Mesenchymal stem cell (in vitro differentiated cells and primary cell): ENCODE results near the gene MCOLN2.

Experiments
- DNase-seq: peaks from one replicate; pipeline ENCODE4 v3.0.0-alpha.2; 2013
- H2AFZ ChIP-seq: one replicate; pipeline ENCODE4 v1.6.1; 2013; ENCODE audit warnings: low read depth, mild to moderate bottlenecking, control low read depth, inconsistent platforms, low read length, moderate library complexity
- H2AK5ac ChIP-seq: 2 replicates; pipeline ENCODE4 v1.6.1; 2013; ENCODE audit warnings: low read length, moderate library complexity, mild to moderate bottlenecking, inconsistent platforms; ENCODE audit not compliant: severe bottlenecking
- H2BK120ac ChIP-seq: one replicate; pipeline ENCODE4 v1.6.1; 2013; ENCODE audit warnings: low read depth, mild to moderate bottlenecking, inconsistent platforms, low read length, moderate library complexity
- H2BK12ac ChIP-seq, 2 experiments: one replicate each; pipeline ENCODE4 v1.6.1; 2013; ENCODE audit warnings: inconsistent platforms in 2 of 2, low read length in 2 of 2, mild to moderate bottlenecking in 2 of 2, moderate library complexity in 2 of 2, control low read depth in 1 of 2
- H2BK15ac ChIP-seq: one replicate; pipeline ENCODE4 v1.6.1; 2013; ENCODE audit warnings: mild to moderate bottlenecking, low read depth, inconsistent platforms; ENCODE audit not compliant: poor library complexity, severe bottlenecking
- H2BK5ac ChIP-seq: 2 replicates; pipeline ENCODE4 v1.6.1; 2013; ENCODE audit warnings: low read depth, mild to moderate bottlenecking, low read length, control low read depth, inconsistent platforms; ENCODE audit not compliant: poor library complexity, severe bottlenecking
- H3K14ac ChIP-seq, 2 experiments: one replicate each; pipeline ENCODE4 v1.6.1; 2013; ENCODE audit warnings: inconsistent platforms in 2 of 2, low read length in 2 of 2, control low read depth in 1 of 2, mild to moderate bottlenecking in 1 of 2, moderate library complexity in 1 of 2
- H3K18ac ChIP-seq, 2 experiments: one replicate each; pipeline ENCODE4 v1.6.1; 2013; ENCODE audit warnings: inconsistent platforms in 2 of 2, low read length in 2 of 2, control low read depth in 1 of 2, low read depth in 1 of 2, mild to moderate bottlenecking in 1 of 2
- H3K23ac ChIP-seq, 2 experiments: one replicate each; pipeline ENCODE4 v1.6.1; 2013; ENCODE audit warnings: inconsistent platforms in 2 of 2, low read length in 2 of 2, mild to moderate bottlenecking in 2 of 2, moderate library complexity in 2 of 2, control low read depth in 1 of 2
- H3K27ac ChIP-seq: 2 replicates; pipeline ENCODE4 v1.5.1; 2013; ENCODE audit warnings: mild to moderate bottlenecking, moderate library complexity, low read length, control low read depth, inconsistent platforms; ENCODE audit not compliant: poor library complexity, severe bottlenecking
- H3K27me3 ChIP-seq, 2 experiments: 2 replicates each; pipeline versions ENCODE4 v1.6.1 to v1.7.0; 2013; ENCODE audit warnings: low read length in 2 of 2, mild to moderate bottlenecking in 2 of 2, moderate library complexity in 2 of 2, control low read depth in 1 of 2, inconsistent platforms in 1 of 2; ENCODE audit not compliant: control insufficient read depth in 1 of 2, insufficient read depth in 1 of 2
- H3K36me3 ChIP-seq, 2 experiments: 2 replicates each; pipeline versions ENCODE4 v1.6.1 to v1.7.0; 2013; ENCODE audit warnings: low read length in 2 of 2, control low read depth in 1 of 2, inconsistent platforms in 1 of 2, low read depth in 1 of 2, mild to moderate bottlenecking in 1 of 2; ENCODE audit not compliant: insufficient read depth in 2 of 2, control insufficient read depth in 1 of 2
- H3K4ac ChIP-seq, 2 experiments: one replicate each; pipeline ENCODE4 v1.6.1; 2013; ENCODE audit warnings: inconsistent platforms in 2 of 2, low read length in 2 of 2, mild to moderate bottlenecking in 2 of 2, moderate library complexity in 2 of 2, control low read depth in 1 of 2, low read depth in 1 of 2
- H3K4me1 ChIP-seq: 2 replicates; pipeline ENCODE4 v1.6.1; 2013; ENCODE audit warnings: low read depth, low read length, control low read depth; ENCODE audit not compliant: control insufficient read depth, insufficient read depth
- H3K4me2 ChIP-seq: 2 replicates; pipeline ENCODE4 v1.6.1; 2013; ENCODE audit warnings: low read length, mild to moderate bottlenecking, inconsistent platforms; ENCODE audit not compliant: poor library complexity, severe bottlenecking
- H3K4me3 ChIP-seq, 2 experiments: 2 replicates each; pipeline versions ENCODE4 v1.5.1 to v1.7.0; 2013; ENCODE audit warnings: low read length in 2 of 2, mild to moderate bottlenecking in 2 of 2, control low read depth in 1 of 2, low read depth in 1 of 2; ENCODE audit not compliant: insufficient read depth in 1 of 2
- H3K79me1 ChIP-seq: replicated peaks from 2 replicates; pipeline ENCODE4 v1.6.1; 2013; ENCODE audit warnings: mild to moderate bottlenecking, control low read depth, low read length, inconsistent platforms; ENCODE audit not compliant: poor library complexity, severe bottlenecking
- H3K9ac ChIP-seq: 2 replicates; pipeline ENCODE4 v1.7.0; 2013; ENCODE audit warnings: mild to moderate bottlenecking, low read length, moderate library complexity
- H3K9me3 ChIP-seq: 2 replicates; pipeline ENCODE4 v1.7.0; 2013; ENCODE audit warnings: mild to moderate bottlenecking, low read length; ENCODE audit not compliant: control insufficient read depth
- H4K8ac ChIP-seq: one replicate; pipeline ENCODE4 v1.6.1; 2013; ENCODE audit warnings: inconsistent platforms, mild to moderate bottlenecking, low read length, moderate library complexity
- H4K91ac ChIP-seq: one replicate; pipeline ENCODE4 v1.6.1; 2013; ENCODE audit warnings: mild to moderate bottlenecking, low read length, inconsistent platforms
- WGBS: methylation state at CpG from one replicate; pipeline ENCODE4 v1.1.7; 2013; ENCODE audit warnings: mixed read lengths; 5-methylcytosine and 5-hydroxymethylcytosine counted together

The MCOLN2 gene

GRCh38 chr1:84968101-84968500 lies 28.8 kb downstream of the MCOLN2 start:
- Histone ChIP-seq H3K23ac (no peak overlapping the region), H2BK12ac (no peak overlapping the region), H2BK15ac (no peak overlapping the region), H3K27ac (no peak overlapping the region), H4K8ac (no peak overlapping the region), H3K14ac (no peak overlapping the region), H3K9ac (no peak overlapping the region), H3K9me3 (no peaks in the 10 kb centered on the region), H4K91ac (no peak overlapping the region), H3K4ac (no peak overlapping the region), H2BK120ac (no peak overlapping the region), H3K4me1 (no peaks in the 10 kb centered on the region), H3K4me3 (no peak overlapping the region), H3K36me3 (no peaks in the 10 kb centered on the region), H3K4me2 (no peak overlapping the region), H3K27me3 (no peaks in the 10 kb centered on the region), H3K18ac (no peak overlapping the region), H3K79me1 (no peaks in the 10 kb centered on the region), H2AFZ (no peak overlapping the region), H2BK5ac (no peak overlapping the region), H2AK5ac (no peak overlapping the region)
- no peak for DNase-seq
- WGBS = no CpG with 5 or more reads among the region's 1 CpG

- H3K9me3 ChIP-seq = no peaks in the 10 kb centered on the region
- no peak overlapping the region for H2AK5ac ChIP-seq
- H4K91ac ChIP-seq = no peak overlapping the region
- no peak overlapping the region for H2BK5ac ChIP-seq
- no peak overlapping the region for H3K4me2 ChIP-seq
- H3K27me3 ChIP-seq = no peaks in the 10 kb centered on the region
- no peak overlapping the region for H2BK15ac ChIP-seq
- H3K36me3 ChIP-seq = no peaks in the 10 kb centered on the region
- no peak overlapping the region for H2BK120ac ChIP-seq
- H3K4me1 ChIP-seq = no peaks in the 10 kb centered on the region
- H3K79me1 ChIP-seq = no peaks in the 10 kb centered on the region
- H3K4ac ChIP-seq = no peak overlapping the region
- H3K27ac ChIP-seq = no peak overlapping the region
- no peak overlapping the region for H3K4me3 ChIP-seq
- H3K9ac ChIP-seq = no peak overlapping the region
- 65% methylated on average over 1 of the region's 1 CpG for WGBS
- no peak overlapping the region for H2AFZ ChIP-seq
- no peak overlapping the region for H3K14ac ChIP-seq
- H3K23ac ChIP-seq = no peak overlapping the region
- H3K18ac ChIP-seq = no peak overlapping the region
- H2BK12ac ChIP-seq = no peak overlapping the region
- no peak for DNase-seq
- H4K8ac ChIP-seq = no peak overlapping the region
These were observed 29.2 kb downstream of the MCOLN2 start for GRCh38 chr1:84967666-84968065.

DNA sequence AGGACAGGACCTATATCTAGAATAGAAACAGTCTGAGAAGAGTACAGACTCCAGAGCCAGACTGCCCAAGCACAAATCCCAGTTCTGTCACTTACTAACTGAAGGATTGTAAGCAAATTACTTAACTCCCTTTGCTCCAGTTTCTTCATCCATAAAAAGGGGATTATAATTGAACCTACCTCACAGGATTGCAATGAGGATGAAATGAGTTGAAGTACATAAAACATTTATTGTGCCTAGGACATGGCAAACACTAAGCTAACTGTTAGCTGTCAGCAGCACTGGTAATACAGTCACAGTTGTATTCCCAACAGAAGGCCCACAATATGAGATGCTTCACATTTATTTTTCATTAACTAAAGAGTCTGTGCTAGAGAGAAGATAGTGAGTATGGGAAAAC lies 33.9 kb downstream of the MCOLN2 start:
- Histone ChIP-seq H3K79me1 (no peaks in the 10 kb centered on the region), H3K9me3 (no peaks in the 10 kb centered on the region), H3K23ac (no peak overlapping the region), H4K8ac (no peak overlapping the region), H3K14ac (no peak overlapping the region), H3K4me3 (no peak overlapping the region), H3K36me3 (no peaks in the 10 kb centered on the region), H3K4ac (no peak overlapping the region), H2BK120ac (no peak overlapping the region), H3K9ac (no peak overlapping the region), H3K4me2 (no peak overlapping the region), H2BK12ac (no peak overlapping the region), H2BK15ac (no peak overlapping the region), H3K27me3 (peaks cover 0 to 4% of the 10 kb centered on the region in 2 experiments), H2AK5ac (no peak overlapping the region), H2BK5ac (no peak overlapping the region), H3K4me1 (no peaks in the 10 kb centered on the region), H4K91ac (no peak overlapping the region), H3K18ac (no peak overlapping the region), H3K27ac (no peak overlapping the region), H2AFZ (no peak overlapping the region)
- DNase-seq = no peak

GRCh38 chr1:84961316-84961715 lies 35.6 kb downstream of the MCOLN2 start:
- no CpG with 5 or more reads among the region's 1 CpG for WGBS
- Histone ChIP-seq H3K4me3 (no peak overlapping the region), H3K4me2 (no peak overlapping the region), H3K18ac (no peak overlapping the region), H2AK5ac (no peak overlapping the region), H3K9ac (no peak overlapping the region), H2BK15ac (no peak overlapping the region), H3K27ac (no peak overlapping the region), H3K14ac (no peak overlapping the region), H4K91ac (no peak overlapping the region), H2BK120ac (no peak overlapping the region), H3K79me1 (no peaks in the 10 kb centered on the region), H3K4ac (no peak overlapping the region), H3K4me1 (no peaks in the 10 kb centered on the region), H2BK5ac (no peak overlapping the region), H2BK12ac (no peak overlapping the region), H3K23ac (no peak overlapping the region), H3K9me3 (no peaks in the 10 kb centered on the region), H3K27me3 (peaks cover 0 to 4% of the 10 kb centered on the region in 2 experiments), H2AFZ (no peak overlapping the region), H3K36me3 (no peaks in the 10 kb centered on the region), H4K8ac (no peak overlapping the region)
- DNase-seq = no peak
